GM18909 (cell line): ENCODE measurements around the gene TOP1.
"Not testable (repeated sequence)": the region's sequence is repeated elsewhere in the genome, so short reads cannot be mapped to it uniquely, and the experiment has no call there.

Experiments used
- ATAC-seq: cut with Tn5 transposase; IDR thresholded peaks from one replicate; pipeline ENCODE4 v1.9.1; 2021; ENCODE audit warnings: mild to moderate bottlenecking; ENCODE audit not compliant: unreplicated experiment, poor library complexity

TOP1 gene

DNA sequence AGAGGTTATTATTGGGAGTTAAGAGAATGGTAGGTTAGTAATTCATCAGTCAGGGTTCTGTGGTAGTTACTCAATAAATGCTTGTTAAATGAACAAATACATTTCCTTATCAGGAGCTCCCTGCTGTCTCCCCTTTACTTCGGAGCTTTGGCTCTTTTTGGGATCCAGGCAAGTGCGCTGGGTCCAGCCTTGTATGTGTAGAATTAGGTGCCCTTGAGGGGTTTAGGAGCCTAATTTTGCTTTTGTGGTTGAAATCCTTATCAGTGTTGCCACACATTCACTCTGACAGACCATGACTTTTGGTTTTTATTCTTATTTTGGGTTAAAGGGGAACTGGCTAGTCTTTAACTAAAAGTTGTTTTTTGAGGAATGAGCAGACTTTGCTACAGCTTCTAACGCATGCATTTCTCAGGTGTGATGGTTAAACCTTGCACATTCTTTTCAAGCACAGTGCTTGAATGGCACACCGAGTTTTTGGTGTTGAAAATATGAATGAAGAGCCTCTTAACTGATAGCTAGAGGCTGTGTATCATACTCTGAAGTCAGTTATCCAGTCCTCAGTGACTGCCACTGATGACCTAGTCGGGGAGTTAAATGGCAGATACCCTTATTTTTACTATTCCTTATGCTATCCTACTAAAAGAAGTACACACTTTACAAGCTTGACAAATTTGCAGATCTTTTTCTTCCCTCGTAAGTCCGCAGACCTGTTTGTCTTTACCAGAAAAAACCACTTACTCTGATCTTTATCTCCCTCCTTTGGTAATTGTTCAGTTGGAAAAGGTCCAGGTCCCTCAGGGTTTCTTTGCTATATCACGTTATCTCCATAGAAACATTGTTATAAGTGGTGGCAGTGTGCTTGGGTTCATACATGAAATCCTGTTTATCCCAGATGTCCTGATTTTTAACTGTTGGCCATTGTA lies 58.0 kb downstream of the TOP1 start:
- ATAC-seq = no peak

DNA sequence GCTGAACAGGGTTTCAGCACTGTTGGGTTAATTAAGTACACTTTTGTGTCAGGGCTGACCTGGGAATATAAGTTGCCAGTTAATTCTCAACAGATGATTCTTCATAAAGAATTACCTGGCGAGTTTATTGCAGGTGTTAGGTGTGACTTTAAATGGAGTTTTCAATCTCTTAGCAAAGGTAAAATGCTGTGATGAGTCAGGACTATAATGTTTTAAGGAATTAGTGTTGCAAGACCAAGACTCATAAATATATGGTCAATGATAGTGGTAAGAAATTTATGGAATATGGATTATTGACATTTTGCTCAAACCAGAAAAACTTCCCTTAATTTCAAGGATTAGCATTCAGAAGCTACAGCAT lies 58.7 kb downstream of the TOP1 start:
- ATAC-seq = no peak

- no peak for ATAC-seq
Measured at GRCh38 chr20:41087777-41088176, 59.2 kb downstream of the TOP1 start.

DNA sequence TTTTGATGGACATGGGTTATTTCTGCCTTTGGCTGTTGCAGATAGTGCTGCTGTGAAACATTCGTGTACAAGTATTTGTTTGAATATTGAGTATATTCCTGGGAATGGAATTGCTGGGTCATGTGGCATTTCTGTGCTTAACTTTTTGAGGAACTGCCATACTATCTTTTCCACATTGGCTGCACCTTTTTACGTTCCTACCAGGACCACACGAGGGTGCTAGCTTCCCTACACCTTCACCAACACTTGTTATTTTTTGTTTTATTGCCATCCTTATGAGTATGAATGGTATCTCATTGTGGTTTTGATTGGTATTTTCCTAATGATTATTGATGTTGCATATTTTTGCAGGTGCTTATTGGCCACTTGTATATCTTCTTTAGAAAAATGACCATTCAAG lies 60.9 kb downstream of the TOP1 start:
- ATAC-seq = no peak

DNA sequence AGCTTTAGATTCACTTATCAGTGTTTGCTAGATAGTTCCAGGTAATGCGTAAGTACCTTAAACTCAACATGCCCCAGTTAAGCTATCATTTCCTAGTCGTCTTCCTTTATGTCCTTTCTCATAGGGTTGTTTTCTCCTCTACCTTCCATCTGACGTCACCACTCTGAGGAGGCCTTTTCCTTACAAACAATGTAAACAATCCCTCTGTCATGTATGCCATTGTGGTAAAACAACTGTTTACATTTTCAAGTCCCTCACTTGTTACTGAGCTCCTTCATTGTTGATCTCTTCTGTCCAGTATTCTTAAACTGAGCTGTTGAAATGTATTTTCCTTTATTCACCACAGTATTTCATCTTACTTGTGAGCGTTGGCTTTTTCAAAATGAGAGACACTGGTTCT lies 63.3 kb downstream of the TOP1 start:
- ATAC-seq = no peak

DNA sequence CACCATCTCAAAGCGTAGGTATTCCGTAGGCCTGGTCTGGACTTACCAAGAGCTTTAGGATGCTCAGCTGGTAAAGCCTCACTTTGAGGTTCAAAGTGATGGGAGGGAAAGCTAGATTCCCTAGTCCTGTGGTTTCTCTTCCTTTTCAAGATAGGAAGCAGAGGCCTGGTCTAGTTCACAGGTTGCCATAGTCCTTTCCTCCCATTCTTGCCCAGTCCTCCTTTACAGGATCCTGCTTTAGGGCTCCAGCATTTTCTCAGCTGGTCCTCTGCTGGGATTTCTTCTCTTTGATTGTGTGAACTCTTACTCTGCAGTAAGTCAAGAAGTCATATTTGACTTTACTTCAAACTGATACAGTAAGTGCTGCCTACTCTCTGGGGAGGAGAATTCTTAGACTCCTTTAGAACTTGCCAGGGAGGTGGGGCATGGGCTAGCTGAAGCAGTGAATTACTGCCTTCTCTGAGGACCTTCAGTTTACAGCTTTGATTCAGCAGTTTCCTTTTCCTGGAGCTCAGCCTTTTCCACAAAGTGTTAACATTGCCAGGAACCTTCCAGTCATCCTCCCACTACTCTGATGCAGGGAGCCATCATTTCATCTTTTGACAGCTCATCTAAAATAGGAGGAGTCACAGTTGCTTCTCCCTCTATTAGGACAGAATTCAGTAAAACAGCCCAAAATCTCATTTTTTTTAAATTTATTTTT lies 65.9 kb downstream of the TOP1 start:
- ATAC-seq = no peak

GRCh38 chr20:41095110-41095969 lies 66.7 kb downstream of the TOP1 start:
- peak; percentile 52 for ATAC-seq

DNA sequence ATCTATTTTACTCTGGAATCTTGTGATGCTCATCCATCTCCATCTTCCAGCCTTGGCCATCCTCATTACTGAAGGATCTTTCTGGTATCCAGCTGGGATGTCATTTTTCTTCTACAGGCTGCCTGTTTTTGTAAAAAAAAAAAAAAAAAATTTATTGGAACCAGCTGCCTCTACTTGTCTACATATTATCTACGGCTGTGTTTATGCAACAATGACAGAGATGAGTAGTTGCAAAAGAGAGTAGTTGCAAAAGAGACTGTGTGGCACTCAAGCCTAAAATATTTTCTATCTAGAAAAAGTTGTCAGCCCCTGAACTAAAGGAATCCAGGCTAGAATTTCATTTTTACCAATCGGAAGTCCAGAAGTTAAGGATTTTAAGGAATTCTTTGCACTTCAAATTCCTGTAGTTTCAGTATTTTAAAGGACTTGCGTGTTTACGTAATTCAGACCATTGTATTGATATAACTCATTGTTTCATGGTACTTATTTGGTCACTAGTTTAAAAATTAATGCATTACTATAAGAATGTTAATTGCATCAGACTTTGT lies 70.2 kb downstream of the TOP1 start:
- ATAC-seq = no peak

DNA sequence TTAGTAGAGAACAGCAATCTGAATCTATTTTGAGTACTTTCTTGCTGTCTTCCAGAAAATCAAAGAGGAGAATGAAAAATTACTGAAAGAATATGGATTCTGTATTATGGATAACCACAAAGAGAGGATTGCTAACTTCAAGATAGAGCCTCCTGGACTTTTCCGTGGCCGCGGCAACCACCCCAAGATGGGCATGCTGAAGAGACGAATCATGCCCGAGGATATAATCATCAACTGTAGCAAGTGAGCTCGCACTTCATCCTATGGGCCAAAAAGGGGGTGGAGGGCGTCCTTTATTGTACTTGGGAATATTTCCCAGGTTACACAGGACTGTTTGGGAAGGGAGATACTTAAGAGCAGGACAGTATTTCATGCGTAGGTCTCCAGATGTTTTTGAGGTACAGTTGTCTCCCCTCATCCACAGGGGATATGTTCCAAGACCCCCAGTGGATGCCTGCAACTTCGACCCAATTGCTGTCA lies 71.4 kb downstream of the TOP1 start:
- no peak for ATAC-seq

GRCh38 chr20:41101660-41102059 lies 73.0 kb downstream of the TOP1 start:
- no peak for ATAC-seq

DNA sequence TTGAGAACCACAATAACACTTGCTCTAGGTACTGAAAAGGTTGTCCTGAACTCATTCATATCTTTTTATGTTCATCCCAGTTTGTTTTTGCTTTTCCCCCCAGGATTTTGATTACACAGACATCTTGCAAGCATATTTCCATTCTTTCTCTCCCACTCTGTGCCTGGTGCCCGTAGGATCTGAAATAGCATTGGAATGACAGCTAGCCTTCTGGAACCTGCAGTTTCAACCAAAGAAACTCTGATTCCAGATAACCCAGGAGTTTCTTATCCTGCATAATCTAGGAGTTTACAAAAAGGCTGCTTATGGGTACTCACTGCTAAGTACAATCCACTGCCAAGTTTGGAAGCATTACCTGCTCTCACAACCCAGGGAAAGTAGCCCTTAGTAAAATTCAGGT lies 79.9 kb downstream of the TOP1 start:
- ATAC-seq = no peak

DNA sequence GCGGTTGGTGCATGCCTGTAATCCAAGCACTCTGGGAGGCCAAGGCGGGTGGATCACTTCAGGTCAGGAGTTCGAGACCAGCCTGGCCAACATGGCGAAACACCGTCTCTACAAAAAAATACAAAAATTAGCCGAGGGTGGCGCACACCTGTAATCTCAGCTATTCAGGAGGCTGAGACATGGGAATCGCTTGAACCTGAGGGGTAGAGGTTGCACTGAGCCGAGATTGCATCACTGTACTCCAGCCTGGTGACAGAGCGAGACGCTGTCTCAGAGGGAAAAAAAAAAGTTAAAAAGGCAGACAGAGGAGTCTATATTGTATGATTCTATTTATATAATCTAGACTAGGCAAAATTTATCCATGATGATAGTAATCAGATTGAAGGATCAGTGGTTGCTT lies 81.4 kb downstream of the TOP1 start:
- no peak for ATAC-seq

DNA sequence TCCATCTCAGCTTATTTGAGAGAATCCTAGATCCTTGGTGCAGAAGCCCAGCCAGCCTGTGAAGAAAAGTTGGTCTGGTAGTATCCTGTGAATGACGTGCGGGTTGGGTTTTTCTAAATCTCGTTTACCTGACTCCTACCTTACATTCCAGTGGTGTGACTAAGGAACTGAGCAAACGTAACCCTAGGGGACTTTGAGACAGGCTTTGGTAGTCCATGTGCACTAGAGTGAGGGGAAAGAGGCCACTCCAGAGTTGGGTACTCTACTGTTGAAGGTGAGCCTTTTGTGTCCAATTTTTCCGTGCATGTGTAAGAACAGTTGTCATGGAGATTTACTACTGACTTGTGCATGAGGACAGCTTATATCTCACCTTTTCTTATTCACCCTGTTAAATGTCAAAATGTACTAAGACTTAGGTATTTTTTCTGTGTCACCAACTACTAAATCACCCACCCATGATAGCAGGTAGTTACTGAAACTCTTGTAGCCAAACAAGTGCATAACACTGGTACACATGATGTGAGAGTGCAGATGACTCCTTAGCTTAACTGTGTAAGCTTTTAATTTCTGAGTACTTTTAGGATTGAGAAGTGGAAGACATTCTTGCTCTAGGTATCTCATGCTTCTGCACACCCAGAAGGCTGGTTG lies 82.4 kb downstream of the TOP1 start:
- ATAC-seq = no peak

GRCh38 chr20:41111578-41111951 lies 82.9 kb downstream of the TOP1 start:
- ATAC-seq = no peak

- no peak for ATAC-seq
Measured at GRCh38 chr20:41116282-41116956, 87.8 kb downstream of the TOP1 start.

DNA sequence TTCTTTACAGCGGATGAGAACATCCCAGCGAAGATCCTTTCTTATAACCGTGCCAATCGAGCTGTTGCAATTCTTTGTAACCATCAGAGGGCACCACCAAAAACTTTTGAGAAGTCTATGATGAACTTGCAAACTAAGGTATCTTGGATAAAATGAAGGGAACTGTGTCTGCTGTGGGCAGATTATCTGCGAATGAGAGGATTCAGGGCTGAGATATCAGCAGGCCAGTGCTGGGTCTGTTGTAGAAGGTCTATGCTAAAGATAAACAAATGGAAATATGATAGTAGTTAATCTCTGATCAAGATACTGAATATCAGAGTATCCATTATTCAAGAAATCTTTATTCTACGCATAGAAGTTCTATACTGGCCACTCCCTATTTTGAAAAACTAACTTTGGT lies 89.5 kb downstream of the TOP1 start:
- ATAC-seq = not testable (repeated sequence)

- ATAC-seq = no peak
Measured at GRCh38 chr20:41118632-41119031, 90.0 kb downstream of the TOP1 start.

DNA sequence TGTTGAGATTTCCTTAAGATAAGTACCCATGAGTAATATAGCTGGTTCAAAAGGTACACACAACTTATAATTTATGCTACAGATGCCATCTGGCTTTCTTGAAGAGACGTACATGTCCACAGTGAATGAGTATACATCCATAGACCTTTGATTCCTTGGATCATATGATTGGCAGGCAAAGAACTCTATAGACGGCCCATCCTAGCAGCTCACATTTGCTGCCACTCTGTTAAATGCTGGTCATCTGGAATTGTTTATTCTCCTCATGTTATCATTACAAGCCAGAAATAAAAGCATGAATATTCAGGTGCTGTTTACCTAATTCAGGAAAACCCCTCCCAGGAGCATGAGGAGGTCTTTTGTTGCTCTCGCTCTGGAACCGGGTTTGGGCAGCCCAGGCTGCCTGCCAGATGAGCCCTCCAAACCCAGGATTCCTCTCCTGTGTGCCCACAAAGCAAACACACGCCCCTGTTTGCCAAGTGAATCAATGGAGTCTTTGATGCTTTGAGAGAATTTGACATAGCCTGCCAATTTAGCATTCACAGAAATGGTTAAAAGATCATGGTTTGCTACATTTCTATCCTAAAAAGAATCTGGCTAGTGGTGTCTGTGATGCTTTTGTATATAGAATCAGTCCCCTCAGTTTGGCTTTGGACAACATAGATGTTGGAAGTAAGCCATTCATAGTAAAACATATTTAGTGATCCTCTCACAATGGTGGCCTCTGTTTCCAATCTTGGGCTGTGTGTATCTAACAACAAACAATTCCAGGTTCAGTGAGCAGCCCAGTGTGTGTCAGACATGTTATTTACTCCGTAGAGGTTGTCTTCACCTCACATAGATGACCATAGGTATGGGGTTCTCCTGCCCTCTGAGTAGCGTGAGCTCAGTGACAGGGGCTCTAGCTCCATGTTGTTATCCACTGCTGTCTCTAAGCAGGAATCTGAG lies 91.3 kb downstream of the TOP1 start:
- ATAC-seq = no peak
